Activated T-helper 1 cell treated with Interleukin-2 at 50 U/mL for 16 hours (primary cell): ENCODE measurements around the gene AQP12A.
"Not testable (repeated sequence)": the region's sequence is repeated elsewhere in the genome, so short reads cannot be mapped to it uniquely, and the experiment has no call there.

Experiments used
- DNase-seq: peaks from one replicate; pipeline ENCODE4 v3.0.0-alpha.2; 2020; ENCODE audit warnings: low read depth

AQP12A gene

DNA sequence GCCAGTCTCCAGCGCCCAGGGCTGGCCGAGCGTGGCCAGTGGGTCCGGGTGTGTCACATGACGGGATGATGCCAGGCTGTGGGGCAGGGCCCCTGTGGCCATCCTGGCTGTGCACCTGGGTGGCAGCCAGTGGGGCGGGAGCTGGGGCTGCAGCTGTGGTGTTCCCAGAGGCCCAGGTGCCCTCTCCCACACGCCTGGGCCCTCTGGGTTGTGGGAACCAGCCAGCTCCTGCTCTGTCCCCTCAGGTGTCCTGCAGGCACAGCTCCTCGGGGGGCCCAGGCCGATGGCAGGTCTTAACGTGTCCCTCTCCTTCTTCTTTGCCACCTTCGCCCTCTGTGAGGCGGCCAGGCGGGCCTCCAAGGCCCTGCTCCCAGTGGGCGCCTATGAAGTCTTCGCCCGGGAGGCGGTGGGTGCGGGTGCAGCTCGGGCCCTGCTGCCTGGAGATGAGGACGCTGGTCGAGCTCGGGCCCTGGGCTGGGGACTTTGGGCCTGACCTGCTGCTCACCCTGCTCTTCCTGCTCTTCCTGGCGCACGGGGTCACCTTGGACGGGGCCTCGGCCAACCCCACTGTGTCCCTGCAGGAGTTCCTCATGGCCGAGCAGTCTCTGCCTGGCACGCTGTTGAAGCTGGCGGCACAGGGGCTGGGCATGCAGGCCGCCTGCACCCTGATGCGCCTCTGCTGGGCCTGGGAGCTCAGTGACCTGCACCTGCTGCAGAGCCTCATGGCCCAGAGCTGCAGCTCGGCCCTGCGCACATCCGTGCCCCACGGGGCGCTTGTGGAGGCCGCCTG, at the start of gene AQP12A:
AQP12A (plus strand) TSS at position 236 of the 790 bp plus-strand sequence; CDS start at position 284, 48 bp downstream.
- DNase-seq, result not testable (repeated sequence)

DNA sequence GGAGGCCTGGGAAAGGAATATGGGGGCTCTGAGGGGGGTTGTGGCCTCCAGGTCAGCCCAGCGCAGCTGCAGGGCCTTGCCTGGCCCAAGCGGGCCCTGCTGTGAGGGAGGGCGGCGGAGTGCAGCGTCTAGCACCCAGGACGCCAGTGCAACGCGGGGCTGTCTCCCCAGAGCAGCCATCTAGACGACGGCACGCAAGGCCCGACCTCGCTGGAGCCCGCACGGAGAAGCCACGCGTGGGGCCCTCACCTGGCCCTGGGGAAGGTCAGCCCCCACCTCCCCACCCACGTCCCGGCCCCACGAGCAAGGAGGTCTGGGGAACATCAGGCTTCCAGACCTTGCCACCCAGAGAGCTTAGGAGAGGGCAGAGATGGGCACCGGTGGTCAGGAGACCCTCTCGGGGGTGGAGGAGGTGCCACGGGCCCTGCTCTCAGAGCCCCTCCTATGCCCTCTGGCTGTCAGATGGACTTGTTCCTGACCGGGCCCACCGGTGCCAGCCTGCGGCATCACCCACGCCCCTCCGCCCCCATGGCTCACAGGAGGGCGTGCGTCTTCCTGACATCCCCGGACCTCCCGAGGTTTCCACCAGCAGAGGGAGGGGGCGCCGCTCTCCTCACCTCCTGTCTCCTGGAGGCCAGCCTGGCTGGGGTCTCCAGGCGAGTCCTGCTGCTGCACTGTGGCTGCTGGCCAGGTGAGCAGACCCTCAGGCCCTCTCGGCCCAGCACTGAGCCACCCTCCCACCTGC, 49.4 kb upstream of the AQP12A start:
- DNase-seq, result no peak

- DNase-seq, result no peak
These were observed 48.9 kb upstream of the AQP12A start for GRCh38 chr2:240642806-240643092.

DNA sequence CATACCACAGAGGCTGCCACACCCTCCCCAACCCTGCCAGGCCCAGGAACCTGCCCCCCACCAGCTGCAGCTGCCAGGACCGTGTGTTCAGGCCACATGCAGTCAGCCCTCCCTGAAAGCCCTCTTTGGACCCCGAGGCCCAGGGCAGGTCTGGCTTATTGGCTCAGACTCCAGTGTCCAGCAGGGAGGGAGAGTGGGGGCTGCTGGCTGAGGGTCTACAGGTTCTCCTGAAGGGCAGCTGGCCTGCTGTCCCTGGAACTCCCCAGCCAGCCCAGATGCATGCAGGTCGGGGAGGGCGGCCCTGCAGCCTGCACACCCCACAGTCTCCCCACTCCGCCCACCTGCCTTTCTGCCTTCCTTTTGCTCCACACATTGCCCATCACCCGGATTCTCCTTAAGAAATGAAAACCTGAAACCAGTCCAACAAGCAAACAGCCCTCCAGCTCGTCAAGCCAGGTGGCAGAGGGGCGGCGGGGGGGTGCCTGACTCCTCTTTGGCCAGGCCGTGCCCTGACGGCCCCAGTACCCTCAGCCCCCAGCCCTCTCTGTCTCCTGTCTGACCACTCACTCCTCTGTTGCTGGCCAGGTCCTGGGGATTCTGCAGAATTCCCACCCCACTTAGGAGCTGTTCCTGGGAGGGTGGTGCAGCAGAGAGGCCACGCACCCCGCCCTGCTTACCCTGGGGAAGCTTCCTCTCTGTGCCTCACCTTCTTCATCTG, 48.4 kb upstream of the AQP12A start:
- DNase-seq, result no peak

DNA sequence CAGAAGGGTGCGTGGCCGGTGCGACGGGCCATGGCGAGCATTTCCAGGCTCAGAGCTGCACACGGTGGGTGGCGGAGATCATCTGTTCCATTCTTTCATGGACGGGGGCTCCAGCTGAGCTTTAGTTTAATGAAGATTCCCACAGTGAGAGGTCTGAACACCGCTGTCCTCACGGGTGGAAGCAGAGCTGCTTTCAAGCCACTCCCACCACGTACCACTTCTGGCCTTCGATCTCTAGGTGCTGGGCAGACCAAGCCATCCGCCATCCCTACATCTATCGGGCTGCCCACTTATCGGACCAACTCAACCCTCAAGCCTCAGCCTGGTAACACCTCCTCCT, 47.9 kb upstream of the AQP12A start:
- DNase-seq, result no peak

DNA sequence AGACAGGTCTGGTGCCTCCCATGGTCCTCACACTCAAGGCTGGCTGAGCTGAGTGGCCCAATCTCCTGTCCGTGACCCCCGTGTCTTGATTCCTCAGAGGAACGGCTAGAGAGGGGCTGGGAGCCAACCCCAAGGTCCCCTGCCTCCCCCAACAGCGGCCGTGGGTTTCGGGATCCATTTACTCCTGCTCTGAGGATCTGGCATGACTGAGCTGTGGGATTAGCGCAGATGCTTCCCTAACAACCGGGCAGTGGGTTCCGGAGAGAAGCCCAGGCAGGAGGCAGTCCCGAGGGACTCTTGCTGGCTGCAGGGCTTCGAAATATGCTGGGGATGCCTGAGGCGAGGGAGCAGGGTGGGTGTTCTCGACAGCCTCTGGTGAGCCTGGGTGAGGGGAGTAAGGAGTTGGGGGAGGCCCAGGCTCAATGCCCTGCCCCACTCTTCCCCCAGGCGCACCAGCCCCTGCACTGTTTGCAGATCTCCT, 47.5 kb upstream of the AQP12A start:
- no peak for DNase-seq

DNA sequence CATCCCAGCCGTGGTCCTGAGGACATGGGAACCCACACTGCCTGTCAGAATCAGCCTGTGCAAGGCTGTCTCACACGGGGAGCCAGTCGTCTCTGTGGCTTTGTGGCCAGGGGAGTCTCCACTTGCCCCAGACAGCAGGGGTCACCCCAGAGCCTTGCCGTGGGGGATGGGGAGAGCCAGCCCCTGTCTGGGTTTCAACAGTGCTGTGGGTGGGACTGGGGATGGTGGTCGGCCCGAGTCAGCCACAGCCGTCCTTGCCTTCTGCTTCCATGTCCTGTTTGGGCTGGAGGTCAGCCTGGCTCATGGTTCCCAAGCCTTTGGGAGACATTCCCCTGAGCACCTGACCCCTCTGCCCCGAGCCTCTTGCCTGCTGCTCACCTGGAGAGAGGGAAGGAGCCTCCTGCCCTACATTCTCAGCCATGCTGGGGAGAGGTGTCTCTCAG, 46.8 kb upstream of the AQP12A start:
- no peak for DNase-seq

DNA sequence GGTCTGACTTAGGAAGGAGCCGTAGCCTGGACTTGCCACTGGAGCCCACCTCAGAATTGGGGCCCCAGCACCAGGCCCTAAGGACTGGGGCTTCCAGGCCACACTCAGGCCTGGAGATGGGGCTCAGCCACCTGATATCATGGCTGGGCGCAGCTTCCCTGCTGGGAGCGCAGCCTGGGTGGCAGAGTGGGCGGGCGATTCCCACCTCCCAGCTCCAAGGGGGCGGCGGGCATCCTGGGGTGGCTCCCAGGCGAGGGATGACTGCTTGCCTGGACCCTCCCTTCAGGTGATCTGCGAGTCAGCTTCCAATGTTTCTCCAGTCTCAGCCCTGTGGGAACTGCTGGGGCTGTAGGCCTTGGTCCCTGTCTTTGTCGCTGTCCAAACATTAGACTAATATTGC, 46.3 kb upstream of the AQP12A start:
- no peak for DNase-seq

GRCh38 chr2:240645801-240646175, 45.9 kb upstream of the AQP12A start:
- no peak for DNase-seq

DNA sequence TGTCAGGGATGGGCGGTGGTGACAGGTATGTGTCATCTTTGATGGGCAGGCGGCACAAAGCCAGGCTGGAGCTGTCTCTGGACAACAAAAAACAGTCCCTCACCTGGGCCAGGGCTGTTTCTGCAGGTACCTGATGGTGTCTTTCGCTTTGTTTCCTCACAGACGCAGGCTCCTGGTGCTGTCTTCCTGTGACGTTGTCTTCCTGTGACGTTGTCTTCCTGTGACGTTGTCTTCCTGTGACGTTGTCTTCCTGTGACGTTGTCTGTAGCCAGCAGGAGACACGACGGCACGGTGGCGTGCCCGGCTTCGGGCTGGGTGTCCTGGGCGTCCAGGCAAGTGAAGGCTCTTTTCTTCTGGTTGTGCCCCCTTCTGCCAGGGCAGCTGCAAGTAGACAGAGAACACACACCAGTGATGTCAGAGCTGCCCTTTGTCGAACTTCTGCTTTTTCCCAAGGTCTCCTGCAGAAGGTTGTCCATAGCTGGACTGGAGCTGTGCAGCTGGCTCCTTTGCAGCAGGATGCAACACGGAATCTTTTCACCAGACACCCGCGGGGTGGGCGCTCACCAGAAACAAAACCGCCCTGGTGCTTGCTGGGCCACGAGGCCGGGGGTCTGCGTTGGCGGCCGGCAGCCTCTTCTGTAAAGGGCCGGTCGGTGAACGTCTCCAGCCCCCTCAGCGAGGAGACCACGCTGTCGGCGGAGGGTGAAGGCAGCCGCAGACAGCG, 45.3 kb upstream of the AQP12A start:
- no peak for DNase-seq

DNA sequence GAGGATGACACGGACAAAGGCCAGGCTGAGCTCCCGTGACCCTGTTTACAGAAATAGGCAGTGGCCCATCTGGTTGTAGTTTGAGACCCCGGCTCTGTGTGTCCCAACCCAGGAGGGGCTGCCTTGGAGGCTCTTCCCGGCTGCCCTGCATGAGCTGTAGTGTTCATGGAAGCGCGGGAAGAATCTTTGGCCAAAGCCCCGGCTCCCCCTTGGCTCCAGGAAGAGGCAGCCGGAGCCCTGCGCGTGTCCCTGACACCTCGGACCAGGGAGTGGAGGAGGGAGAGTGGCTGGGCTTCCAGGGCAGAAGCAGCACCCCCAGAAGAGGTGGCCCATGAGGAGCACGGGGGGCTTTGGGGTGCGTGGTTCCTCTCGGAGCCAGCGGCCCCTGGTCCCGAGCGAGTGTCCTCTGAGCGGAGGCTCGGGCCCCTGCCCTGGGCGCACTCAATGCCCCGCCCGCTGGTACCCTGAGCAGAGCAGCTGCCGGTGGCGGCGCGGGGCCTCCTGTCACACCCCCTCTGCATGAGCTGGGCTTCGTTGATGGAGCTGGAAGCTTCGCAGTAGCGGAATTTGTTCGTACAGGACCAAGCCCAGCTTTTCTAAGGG, 44.7 kb upstream of the AQP12A start:
- DNase-seq, result no peak

GRCh38 chr2:240647503-240648154, 44.0 kb upstream of the AQP12A start:
- no peak for DNase-seq

DNA sequence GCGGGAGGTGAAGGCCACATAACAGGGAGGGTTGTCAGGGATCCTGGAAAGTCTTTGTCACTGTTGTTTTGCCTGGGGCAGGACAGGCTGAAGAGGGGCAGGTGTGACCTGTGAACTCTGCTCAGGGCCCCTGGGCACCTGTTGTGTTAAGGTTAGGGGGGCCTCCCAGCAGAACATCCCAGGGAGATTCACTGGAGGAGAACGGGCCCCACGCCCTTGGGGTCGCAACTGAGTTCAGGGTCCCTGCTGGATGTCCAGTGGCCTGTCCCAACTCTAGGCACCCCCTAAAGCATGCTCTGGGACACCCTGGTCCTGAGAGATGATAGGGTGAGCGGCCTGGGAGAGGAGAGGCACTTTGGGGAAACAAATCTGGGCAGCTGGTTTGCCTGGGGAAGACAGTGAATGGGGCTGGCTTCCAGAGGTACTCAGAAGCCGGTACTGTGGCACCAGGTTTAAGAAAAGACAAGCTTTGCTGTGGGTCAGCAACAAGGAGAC, 43.5 kb upstream of the AQP12A start:
- DNase-seq, result no peak

GRCh38 chr2:240648650-240649275, 42.9 kb upstream of the AQP12A start:
- no peak for DNase-seq

DNA sequence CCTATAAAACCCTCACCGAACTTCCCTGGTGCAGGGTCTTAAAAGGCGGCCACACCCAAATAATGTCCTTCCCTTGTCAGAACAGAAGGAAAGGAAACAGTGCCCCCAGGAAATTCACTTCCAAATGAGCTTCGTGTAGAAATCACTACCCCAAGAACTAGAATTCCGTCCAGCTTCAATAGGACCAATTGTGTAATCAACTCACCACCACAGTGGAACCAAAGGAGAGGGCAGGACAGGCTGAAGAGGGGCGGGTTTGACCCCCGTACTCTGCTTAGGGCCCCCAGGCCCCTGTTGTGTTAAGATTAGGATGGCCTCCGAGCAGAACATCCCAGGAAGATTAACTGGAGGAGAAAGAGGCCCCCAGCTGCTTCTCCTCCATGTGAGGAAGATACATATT, 42.3 kb upstream of the AQP12A start:
- no peak for DNase-seq

DNA sequence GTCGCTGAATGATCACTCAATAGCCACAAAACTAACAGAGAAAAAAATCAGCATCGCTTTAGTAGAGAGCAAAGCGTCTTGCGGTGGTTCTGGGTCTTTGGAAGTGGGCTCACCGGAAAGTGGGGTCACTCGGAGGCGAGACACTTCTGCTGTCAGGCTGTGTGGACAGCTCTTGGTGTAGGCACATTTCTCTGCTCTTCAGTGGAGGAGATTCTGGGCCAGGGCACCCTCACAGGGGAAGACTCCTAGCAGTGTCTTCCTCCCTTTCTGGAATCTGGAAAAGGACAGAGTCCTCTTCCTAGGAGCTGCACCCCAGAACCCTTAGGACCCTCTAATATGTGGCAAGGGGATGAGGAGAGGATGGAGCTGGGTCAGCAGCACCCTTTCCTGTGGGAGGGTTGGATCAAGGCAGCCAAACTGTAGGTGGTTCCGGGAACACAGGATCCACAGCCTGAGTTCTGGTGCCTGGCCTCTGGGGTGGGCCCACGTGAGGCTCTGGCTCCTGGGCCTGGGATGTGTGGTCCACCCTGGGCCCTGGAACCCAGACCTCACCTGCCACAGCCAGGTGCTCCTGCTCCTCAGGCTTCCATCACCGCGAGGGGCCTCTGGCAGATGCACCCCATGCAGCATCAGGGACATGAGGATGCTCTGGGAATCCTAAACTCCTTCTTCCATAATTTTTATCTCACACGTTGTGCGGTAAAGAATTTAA, 41.3 kb upstream of the AQP12A start:
- no peak for DNase-seq

DNA sequence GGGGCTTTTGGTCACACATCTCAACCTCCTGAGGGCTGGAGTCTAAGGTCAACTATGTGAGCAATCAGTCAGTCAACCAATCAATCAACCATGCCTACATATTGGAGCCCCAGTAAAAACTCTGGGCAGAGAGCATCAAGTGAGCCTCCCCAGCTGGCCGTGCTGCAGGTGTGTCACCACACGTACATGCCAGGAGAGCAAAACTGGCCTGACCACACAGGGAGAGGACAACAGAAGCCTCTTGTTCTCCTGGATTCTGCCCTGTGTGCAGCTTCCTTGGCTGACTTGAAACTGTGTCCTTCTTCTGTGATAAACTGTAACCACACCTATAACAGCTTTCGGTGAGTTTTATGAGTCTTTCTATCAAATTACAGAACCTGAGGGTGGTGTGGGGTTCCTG, 40.5 kb upstream of the AQP12A start:
- DNase-seq, result no peak

GRCh38 chr2:240655931-240656886, 35.5 kb upstream of the AQP12A start:
- DNase-seq, result no peak

GRCh38 chr2:240659883-240660282, 31.8 kb upstream of the AQP12A start:
- DNase-seq, result not testable (repeated sequence)
